OCI-M2 (cell line): ENCODE data around the gene RNASE7.

Source experiments
- DNase-seq: peaks from one replicate; lab custom pipeline; 2025; ENCODE audit not compliant: unreplicated experiment; lab: John Stamatoyannopoulos, UW

The RNASE7 gene

DNA sequence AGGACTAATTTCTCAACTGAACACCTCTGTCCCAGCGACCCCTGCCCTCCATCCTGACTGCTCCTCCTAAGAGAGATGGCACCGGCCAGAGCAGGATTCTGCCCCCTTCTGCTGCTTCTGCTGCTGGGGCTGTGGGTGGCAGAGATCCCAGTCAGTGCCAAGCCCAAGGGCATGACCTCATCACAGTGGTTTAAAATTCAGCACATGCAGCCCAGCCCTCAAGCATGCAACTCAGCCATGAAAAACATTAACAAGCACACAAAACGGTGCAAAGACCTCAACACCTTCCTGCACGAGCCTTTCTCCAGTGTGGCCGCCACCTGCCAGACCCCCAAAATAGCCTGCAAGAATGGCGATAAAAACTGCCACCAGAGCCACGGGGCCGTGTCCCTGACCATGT lies 756 bp downstream of the RNASE7 start:
- no peak for DNase-seq

DNA sequence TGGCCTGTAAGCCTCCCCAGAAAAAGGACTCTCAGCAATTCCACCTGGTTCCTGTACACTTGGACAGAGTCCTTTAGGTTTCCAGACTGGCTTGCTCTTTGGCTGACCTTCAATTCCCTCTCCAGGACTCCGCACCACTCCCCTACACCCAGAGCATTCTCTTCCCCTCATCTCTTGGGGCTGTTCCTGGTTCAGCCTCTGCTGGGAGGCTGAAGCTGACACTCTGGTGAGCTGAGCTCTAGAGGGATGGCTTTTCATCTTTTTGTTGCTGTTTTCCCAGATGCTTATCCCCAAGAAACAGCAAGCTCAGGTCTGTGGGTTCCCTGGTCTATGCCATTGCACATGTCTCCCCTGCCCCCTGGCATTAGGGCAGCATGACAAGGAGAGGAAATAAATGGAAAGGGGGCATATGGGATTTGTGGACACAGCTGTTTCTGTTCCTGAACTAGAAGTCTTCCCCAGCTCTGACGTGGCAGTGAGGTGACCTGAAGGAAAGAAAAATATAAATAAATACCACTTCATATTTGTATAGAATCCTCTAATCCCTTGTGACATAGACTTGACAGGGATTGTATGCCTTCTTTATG lies 1.3 kb downstream of the RNASE7 start:
- DNase-seq, result no peak

DNA sequence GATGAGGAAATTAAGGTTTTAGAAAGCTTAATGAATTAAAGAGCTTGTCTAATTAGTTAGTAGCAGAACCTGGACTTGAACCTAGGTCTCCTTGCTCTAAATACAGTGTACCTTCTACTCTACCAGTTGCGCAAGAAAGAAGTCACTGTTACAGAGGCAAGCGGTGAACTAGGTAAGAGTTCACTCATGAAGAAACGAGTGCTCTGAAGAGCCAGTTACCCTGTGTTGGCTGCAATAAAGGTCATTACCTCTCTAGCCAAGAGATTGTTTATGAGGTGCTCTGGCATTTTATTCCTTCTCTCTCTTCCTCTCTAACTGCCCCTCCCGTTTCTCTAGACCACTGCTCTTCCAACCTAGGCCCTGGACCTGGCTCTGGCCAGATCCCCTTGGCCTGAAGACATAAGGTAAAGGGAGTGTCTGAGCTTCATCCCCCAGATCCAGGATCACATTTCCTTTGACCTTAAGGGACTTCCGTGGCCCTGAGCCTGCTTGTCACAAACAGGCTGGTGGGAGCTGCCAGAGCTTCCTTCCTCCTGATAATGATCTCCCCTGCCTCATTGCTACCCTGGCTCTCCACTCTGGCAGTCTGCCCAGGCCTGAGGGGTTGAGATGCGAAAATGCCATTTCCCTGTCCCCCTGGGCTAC lies 1.9 kb downstream of the RNASE7 start:
- no peak for DNase-seq

DNA sequence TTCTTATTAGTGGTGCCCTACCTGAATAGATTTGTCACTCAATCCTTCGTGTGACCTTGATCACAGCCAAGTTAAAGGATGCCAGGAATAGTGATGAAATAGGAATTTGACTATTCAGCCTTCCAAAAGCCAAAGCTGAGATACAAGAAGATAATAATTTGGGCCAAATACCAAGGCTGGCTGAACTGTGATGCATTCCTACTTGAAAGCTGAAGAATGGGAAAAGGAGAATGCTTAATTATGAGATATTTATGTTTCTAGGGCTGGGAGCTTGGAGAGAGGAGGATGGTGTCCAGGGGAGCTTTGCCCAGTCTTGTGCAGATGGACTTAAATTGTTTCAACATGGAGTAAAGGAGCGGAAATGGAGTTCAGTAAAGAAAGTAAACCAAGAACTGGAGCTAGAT lies 5.2 kb downstream of the RNASE7 start:
- DNase-seq, result no peak

DNA sequence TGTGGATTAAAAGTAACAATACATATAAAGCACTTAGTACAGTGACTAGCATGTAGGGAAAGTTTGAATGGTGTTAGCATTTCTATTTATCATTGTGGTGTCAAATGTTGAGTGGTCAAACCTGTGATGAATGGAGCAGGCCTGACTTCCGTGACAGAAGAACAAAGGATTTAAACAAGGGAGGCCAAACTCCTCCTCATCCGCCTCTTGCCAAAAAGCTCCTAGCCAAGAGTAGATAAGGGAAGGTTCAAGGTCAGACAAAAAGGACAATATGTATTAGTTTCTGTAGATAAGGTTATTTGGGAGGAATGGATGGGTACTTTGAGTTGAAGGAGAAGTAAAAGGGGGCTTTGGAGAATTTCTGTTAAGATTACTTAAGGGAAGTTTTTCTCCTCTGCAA lies 6.5 kb downstream of the RNASE7 start:
- DNase-seq, result no peak

DNA sequence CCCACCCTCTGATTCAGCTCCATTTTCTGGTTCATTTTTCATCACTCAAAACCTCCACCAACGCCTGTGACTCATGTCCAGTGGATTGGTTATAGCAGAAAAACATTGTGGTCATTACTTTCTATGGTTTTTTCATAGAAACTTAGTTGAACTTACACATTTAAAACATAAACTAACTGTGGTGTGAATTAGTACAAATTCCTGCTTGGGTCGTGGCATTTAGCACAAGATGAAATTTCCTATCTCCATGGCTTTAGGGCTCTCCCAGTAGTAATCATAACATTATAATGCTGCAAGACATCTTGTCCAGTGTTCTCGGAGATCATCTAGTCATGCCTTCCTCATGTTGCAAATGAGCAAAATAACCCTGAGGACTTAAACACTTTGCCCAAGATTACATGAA lies 7.1 kb downstream of the RNASE7 start:
- no peak for DNase-seq

DNA sequence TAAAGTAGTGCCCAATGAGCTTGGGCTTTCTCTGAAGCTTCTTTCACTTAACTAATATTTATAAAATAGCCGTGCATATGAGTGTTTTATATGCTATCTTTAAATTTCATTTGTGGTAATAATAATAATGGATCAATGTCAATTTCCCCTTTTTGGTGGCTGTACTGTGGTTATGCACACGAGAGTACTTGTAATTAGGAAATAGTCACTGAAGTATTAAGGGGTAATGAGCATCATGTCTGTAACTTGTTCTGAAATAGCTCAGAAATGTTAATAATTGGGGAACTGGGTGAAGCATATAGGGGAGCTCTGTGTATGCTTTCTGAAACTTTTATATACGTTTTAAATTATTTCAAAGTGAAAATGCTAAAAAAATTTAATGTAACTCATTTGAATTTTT lies 8.4 kb downstream of the RNASE7 start:
- no peak for DNase-seq

DNA sequence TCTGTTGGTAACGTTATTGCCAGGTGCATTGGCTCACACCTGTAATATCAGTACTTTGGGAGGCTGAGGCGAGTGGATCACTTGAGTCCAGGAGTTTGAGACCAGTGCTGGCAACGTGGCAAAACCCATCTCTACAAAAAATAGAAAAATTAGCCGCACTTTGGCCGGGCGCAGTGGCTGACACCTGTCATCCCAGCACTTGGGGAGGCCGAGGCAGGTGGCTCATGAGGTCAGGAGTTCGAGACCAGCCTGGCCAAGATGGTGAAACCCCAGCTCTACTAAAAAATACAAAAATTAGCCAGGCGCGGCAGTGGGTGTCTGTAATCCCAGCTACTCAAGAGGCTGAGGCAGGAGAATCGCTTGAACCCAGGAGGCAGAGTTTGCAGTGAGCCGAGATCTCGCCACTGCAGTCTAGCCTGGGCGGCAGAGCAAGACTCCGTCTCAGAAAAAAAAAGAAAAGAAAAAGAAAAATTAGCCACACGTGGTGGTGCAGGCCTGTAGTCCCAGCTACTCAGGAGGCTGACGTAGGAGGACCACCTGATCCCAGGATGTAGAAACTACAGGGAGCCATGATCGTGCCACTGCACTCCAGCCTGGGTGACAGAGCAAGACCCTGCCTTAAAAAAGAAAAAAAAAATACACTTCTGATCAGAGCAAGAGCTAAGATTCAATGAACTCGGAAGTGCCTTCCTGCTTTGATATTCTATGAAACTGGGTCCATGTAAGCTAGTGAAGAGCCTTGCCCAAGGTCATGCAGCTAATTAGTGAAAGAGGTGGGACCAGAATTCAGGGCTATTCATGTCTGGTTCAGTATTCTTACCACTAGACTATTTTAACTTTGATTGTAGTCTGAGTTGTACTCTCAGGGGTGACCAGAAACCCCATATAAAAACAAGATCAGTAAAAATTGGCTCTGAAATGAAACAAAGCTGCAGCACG lies 11.3 kb downstream of the RNASE7 start:
- no peak for DNase-seq

DNA sequence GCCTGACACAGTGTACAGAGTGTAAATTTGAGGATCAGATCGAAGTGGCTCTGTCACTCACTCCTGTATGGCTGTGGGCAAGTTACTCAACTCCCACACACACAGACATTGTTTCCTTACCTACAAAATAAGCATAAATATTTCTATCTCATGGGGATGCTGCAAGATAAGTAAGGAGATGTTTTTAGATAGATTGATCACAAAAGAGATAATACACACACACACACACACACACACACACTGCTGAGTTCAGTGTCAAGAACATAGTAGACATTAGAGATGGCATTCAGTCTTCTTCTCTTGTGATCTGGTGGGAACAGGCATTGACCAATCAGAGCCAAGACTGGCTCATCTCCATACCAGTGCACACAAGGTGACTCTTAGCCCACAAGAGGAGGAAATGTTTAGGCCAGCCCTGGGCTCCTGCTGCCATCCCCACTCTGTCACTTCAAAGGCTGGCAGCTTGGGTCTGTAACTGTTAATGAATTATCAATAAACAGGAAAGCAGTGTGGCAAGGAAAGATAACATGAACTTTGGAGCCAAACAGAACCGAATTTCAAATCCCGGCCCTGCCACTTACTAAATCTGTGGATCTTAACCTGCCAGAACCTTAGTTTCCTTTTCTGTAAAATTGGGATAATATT lies 12.1 kb downstream of the RNASE7 start:
- DNase-seq, result no peak

DNA sequence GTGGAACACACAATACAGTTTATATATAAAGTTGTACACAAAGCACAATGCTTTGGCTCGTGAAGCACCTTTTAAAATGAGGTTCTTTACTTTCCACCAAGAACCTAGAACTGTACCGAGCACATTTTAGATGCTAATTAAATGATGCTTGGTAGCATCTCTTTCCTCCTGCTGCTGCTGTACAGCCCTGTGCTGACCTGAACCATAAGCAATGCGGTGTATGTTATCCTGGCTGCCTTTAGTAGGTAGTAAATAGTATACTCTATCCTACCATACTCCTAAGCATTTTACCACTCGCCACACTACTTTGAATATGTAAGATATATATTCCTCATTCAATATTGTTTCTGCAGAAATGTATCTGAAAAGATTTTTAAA lies 12.6 kb downstream of the RNASE7 start:
- DNase-seq, result no peak

DNA sequence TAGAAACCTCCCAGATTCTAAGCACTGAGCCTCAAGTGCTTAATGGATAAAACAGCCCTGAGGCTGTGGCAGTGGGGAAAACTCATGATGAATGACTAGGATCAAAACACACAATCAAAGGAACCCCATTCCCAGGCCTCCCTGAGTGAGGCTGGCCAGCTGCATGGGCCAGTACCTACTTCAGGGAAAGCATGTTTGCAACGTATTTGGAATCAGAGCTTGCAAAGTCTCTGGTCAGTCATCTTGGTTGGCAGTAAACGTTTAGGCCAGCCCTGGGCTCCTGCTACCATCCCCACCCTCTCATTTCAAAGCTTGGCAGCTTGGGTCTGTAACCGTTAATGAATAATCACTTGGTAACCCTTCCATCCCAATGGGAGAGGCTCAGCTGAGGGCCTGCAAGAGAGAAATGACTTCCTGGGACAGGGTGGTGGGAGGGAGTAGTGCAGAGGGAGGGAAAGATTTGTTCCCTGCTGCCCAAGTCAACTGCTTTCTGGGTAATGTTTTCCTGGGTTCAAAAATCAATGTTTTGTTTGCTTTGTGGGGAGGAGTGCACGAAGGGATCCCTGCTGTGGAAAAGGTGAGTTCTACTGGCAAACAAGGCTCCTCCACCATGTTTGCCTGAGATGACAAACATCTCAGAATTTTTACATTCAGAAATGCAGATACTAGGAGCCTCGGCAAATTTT lies 13.4 kb downstream of the RNASE7 start:
- no peak for DNase-seq

DNA sequence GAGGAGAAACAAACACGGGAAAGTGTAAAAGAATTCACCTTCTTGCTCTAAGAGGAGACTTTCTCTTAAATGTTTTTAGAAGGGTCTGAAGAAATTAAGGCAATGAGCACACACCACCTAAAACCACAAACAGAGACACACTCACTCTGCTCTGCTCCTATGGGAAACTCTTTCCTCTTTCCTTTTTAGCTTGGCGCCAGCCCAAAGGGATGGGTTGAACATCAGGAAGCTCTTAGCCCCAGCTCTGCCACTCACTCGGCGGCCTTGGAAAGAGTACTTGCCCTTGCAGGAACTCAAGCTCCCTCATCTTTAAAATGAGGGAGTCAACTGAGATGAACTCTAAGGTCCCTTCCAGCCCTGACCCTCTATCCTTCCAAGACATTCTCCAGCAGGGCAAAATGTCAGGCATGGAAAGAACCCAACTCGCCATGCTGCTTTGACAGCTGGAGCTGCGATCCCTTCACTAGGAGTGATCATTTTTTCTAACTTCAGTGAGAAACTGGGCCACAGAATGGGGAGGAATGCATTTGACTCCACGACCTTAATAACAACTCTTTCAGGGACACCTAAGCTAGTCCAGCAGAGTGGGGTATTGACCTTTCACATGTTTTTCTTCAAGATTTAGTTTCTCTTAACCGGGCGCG lies 14.5 kb downstream of the RNASE7 start:
- DNase-seq, result no peak

DNA sequence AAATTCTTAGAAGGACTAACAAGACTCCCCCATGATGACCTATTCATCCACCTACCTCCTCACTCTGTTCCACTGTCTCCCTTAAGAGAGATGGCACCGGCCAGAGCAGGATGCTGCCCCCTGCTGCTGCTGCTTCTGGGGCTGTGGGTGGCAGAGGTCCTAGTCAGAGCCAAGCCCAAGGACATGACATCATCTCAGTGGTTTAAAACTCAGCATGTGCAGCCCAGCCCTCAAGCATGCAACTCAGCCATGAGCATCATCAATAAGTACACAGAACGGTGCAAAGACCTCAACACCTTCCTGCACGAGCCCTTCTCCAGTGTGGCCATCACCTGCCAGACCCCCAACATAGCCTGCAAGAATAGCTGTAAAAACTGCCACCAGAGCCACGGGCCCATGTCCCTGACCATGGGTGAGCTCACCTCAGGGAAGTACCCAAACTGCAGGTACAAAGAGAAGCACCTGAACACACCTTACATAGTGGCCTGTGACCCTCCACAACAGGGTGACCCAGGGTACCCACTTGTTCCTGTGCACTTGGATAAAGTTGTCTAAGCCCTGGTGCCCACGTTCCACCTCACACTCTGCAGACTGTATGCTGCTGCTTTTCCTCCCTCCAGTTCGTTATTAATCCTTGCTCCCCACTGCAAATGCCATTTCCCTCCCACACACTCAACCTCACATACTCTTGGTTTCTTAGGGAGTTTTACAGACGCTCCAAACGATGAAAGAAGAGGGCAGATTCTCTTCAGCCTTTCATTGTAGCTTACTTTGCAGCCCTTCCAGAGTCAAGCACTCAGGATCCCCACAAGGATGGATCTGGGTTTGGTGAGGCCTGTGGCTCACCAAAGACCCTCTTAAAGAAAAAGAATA lies 15.9 kb downstream of the RNASE7 start, which contains the start of gene RNASE8:
Gene RNASE8, plus strand, starts transcription at position 20 of the 873 bp plus-strand sequence. Its CDS starts 71 bp downstream, at position 91.
- no peak for DNase-seq

DNA sequence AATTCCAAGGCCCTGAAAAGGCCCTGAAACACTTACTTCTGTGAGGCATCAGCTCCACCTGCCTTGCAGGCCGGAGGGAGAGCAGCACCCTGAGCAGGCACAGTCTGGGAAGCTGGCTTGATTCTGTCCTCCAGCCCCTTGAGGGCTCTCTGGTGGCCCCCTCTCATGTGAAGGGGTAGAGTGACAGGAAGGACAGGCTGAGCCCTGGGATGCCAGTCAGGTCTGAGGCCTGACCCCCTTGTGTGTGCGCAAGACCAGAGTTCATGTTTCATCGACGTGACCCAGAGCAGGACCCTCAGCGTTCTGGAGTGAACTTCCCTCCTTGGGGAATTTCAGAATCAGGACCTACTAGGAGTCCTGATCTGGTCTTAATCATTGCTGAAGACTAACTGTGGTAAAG lies 16.7 kb downstream of the RNASE7 start:
- no peak for DNase-seq

DNA sequence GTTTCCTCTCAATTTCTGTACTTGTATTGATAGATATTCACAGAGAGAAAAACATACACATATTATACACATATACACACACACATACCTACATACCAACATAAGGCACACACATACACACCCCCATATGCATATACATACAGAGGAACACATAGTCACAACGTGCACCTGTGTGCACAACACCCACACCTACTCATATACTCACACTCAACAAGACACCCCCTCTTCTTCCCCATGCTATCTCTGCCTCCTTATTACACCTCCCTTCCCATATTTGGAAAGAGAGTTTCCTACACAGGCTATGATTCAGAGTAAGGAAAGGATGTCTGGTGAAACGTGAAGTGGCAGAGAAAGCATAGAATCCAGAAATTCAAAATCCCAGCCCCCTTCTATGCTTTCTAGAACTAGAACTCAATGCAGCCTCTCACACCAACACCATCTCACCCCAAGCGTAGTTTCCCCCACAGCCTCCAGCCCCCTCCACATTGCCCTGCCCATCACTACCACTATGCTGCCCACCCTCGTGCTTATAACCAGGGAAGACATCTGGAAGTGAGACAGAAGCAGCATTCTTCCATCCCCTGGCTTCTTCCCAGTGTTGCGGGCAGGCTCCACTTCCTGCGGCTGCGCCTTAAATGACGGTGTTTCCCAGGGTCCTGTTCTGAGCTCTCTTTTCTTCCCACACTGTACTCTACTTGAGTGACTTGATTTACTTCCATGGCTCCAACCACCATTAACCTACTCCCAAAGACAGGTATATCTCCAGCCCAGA lies 17.9 kb downstream of the RNASE7 start:
- no peak for DNase-seq

DNA sequence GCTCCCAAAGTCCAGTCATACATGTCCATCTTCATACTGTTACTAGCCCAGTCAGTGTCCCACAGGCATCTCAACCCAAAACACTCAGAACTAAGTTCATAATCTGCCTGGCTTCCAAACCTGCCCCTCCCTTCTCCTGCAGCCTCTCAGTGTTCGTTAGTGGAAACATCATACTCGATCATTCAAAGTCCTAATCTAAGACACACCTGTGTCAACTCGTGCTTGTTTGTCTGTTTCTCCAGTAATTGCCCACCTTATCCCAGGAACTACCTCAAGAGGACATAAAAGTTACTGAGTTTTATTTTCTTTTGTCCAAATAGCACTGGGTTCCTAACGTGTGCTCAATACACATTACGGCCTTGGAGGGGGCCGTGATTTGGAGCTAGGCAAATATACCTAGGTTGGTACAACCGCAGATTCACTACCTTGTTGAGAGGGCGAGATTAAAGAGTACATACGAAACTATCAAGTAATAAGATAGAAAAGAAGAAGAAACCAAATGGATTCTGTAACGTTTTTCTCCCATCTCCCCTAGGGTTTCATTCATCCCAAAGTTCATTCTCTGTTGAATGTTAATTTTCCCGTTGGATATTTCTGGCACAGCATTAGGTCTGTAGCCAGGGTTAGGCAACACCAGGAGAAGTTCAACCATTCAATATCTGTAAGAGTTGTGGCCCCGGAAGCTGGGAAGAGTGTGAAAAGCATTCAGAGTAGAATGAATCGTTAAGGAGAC lies 18.6 kb downstream of the RNASE7 start:
- no peak for DNase-seq

DNA sequence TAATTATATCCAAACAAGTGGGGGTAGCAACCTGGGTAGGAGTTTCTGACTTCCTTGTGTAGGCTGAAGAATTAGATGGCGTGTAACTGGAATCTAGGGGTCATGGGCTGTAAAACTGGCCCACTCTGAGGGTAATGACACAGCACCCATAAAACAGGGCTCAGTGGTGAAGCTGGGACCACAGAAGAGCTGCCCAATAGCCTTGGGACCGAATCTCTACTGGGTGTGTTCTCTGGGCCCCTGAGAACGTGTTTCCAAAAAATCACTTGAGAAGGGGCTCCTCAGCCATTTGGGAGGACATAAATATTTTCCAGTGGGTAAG lies 19.1 kb downstream of the RNASE7 start:
- no peak for DNase-seq

DNA sequence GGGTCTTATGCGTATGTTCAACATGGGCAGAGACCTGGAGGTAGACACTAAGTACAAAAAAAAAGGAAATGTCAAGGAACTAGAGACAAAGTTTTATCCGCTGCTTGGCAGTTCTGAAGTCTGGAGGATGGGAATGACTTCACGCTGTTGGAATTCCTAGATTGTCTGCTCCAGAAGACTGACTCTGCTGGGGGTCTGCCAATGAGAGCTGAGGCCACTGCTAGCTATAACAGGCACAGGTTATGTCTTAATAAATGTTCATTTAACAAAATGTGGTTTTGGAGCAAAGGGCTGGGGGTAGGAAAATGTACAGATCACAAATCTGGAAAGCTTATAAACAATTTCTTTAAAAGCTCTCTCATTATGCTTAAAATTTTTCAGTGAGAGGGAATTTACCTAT lies 21.3 kb downstream of the RNASE7 start:
- DNase-seq, result no peak
